ENCODE data around the gene DNAH2.

DNAH2 gene

GRCh38 chr17:7702776-7703175, 14.8 kb upstream of the DNAH2 start:
- no peak for DNase-seq

DNA sequence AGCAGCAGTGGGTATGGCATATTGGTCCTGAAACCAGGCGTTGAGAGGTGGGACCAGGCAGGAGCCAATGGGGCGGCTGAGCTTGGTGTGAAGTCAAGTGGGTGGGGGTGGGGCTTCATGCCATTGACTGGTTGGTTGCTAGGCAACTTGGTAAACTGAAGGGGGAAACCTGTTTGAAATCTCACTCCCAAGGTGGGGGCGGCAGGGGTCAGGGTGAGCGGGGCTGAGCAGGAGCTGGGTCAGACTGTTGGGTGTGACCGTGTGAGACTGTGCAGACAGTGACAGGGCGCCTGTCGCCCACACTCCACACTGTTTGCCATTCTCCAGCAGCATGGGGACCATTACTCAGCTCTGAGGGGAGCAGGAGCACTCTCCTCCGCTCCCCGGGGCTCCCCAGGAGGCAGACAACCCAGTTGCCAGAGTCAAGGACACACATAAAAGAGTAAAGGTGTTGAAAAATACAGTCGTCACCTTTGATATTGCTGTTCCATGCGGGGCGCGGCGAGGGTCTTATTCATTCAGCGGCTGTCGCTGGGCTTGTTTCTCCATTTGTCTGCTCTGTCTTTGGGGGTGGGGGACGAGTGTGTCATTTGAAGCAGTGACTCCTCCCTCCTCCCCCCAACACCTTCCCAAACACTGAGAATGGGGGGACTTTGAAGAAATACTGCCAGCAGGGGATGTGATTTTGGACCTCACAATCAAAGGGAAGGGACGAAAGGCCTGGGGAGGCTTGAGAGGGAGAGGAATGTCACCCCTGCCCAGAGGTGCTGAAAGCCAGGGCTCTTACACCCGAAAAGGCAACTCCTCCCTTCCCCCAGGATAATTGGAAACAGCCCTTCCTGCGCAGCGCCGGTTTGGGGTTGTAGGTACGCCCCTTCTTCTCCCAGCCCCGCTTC, 13.7 kb upstream of the DNAH2 start:
- DNase-seq, result no peak

- DNase-seq, result no peak
Observed at GRCh38 chr17:7704601-7705268, 12.8 kb upstream of the DNAH2 start, which contains the start of gene EFNB3. Gene EFNB3 (plus strand): TSS chr17:7705202. CDS start chr17:7705599, 397 bp downstream.

DNA sequence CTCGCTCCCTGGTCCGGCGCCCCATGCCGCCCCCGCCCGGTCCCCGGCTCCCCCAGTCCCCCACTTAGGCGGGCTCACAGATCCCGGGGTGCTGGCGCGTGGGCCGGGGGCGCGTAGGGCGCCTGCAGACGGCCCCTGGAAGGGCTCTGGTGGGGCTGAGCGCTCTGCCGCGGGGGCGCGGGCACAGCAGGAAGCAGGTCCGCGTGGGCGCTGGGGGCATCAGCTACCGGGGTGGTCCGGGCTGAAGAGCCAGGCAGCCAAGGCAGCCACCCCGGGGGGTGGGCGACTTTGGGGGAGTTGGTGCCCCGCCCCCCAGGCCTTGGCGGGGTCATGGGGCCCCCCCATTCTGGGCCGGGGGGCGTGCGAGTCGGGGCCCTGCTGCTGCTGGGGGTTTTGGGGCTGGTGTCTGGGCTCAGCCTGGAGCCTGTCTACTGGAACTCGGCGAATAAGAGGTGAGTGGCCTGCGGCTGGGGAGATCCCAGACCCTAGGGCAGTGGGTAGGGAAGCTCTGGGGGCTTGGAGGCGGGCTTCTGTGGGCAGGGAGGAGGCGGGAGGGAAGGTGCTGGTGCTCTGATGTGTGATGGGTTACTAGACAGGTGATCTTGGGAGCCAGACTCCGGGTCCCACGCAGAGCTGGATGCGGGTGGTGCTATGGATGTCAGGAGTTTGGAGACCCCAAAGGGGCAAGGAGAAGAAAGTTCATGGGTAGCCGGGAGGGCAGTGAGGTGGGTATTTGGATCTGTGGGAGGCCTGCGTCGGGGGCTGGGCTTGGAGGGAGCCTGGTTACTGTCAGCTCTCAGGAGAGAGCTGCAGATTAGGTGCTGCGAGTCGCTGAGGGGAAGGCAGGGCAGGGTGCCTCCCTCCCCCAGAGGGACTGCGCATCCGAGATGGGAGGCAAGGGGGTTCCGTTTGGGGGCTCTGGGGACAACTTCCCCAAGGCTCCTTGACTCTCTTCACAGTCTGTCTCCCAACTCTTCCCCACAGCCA, 12.0 kb upstream of the DNAH2 start:
- no peak for DNase-seq

- DNase-seq, result no peak
Observed at GRCh38 chr17:7706631-7707354, 10.8 kb upstream of the DNAH2 start.

GRCh38 chr17:7707446-7707845, 10.1 kb upstream of the DNAH2 start:
- no peak for DNase-seq

GRCh38 chr17:7707858-7708750, 9.4 kb upstream of the DNAH2 start:
- DNase-seq, result no peak

DNA sequence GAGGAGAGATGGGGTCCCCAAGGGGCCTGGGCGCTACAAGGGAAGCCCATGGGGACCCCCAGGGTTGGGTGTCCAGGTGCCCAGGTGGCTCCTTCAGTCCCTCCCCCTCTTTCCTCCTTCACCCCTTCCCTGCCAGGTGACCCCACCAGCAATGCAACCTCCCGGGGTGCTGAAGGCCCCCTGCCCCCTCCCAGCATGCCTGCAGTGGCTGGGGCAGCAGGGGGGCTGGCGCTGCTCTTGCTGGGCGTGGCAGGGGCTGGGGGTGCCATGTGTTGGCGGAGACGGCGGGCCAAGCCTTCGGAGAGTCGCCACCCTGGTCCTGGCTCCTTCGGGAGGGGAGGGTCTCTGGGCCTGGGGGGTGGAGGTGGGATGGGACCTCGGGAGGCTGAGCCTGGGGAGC, 8.5 kb upstream of the DNAH2 start:
- no peak for DNase-seq

DNA sequence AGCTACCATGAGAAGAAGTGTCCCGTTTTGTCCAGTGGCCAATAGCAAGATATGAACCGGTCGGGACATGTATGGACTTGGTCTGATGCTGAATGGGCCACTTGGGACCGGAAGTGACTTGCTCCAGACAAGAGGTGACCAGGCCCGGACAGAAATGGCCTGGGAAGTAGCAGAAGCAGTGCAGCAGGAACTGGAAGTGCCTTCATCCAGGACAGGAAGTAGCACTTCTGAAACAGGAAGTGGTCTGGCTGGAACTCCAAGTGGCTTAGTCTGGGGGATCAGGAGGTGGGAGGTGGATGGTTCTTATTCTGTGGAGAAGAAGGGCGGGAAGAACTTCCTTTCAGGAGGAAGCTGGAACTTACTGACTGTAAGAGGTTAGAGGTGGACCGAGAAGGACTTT, 7.2 kb upstream of the DNAH2 start:
- no peak for DNase-seq

GRCh38 chr17:7711051-7711755, 6.3 kb upstream of the DNAH2 start:
- DNase-seq, result no peak

DNA sequence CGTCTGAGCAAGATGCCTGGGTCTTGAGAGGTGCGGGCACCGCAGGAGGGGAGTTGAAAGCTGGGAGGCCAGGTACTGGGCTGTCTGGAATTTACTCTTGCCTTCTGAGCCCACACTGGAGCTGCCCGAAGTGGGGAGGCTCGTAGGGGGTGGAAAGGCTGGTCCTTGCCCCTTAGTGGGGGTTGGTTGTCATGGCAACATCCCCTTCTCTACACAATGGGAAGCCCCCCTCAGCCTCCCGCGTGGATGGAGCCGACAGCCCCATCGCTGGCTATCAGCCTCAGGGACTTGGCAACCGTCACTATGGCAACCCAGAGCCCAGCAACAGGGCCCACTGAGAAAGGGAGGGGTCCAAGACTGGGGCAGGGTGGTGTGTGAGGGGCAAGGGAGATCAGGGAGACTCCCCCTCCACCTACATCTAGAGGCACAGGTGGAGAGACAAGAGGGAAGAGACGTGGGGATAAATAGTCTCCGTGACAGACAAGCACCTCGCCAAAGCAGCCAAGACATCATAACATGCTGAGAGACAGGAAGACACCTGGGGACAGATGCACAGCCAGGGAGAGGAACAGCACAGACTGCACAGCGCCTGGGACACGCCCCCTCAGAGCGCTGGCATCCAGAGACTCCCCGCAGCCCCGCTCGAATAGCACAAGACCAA, 5.3 kb upstream of the DNAH2 start:
- DNase-seq, result no peak

GRCh38 chr17:7713782-7714181, 3.8 kb upstream of the DNAH2 start:
- no peak for DNase-seq

GRCh38 chr17:7714721-7715594, 2.6 kb upstream of the DNAH2 start:
- DNase-seq, result no peak

DNA sequence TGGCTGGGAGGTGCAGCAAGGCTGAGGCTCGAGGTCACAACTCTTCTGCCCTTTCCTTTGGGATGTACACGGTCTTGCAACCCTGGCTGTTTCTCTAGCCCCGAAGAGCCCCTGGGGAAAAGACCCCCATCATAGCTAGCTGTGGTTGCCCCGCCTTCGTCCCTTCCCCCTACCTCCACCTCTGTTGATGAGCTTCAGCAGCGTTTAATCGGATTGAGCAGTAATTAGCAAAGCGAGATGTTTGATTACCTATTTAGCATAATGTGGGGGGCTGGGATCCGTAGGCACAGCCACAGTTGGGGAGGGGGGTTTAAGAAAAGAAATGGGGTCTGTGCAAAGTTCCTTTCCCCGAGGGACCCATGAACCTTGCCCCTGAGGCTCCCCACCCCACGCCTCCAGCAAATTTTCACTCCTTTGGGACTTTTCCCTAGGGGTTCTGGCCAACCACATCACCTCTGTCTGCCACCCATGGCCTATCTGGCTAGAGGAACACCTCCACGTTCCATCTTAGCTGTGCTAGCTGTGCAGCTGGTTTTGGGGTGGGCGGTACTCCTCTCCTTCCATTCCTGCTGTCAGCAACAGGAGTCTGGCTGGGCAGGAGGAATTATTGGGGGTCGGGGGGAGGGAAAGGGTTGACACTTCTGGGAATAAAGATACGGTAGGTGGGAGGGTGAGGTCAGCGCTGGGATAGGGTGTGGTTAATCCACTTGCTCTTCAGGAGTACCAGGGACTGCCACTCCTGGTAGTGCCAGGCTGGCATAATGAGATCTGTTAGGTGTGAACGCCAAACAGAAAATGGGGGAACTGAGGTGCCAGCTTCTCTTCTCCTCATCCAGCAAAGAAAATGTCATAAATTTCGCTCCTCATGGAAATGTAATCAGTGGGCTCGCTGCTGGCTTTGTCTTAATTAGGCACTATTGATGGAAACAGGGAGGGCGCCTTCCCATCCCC, 1.3 kb upstream of the DNAH2 start:
- no peak for DNase-seq

- no peak for DNase-seq
Observed at GRCh38 chr17:7717756-7718350, 309 bp downstream of the DNAH2 start.

GRCh38 chr17:7719661-7720060, 2.1 kb downstream of the DNAH2 start:
- DNase-seq, result no peak

GRCh38 chr17:7720125-7720524, 2.6 kb downstream of the DNAH2 start:
- DNase-seq, result no peak
